HCT116 (cell line): ENCODE measurements around the gene SECISBP2L. TPM values are rescaled to one million over a fixed set of nuclear protein-coding genes. Genes with fewer than 3 reads are reported as not detected.

Experiments used
- ATAC-seq: fragments of 200-7000 bp; cut with Tn5 transposase; 2 replicates; pipeline ENCODE4 v1.9.1; 2020; ENCODE audit warnings: mild to moderate bottlenecking, moderate library complexity
- BruUV-seq: library from RNA; stranded (reverse); fragments of 400-500 nt; replicated peaks from 2 replicates; lab custom pipeline; 2021; lab: Mats Ljungman, UMichigan
- CTCF ChIA-PET: fragments of 300-600 bp; sonication (Branson Sonifier 250); formaldehyde crosslinking; loops from one replicate; lab custom pipeline; 2021; ENCODE audit warnings: antibody characterized with exemption; lab: Charles Lee
- POLR2A ChIA-PET: fragments of 300-600, 350-600 bp; sonication (Branson Sonifier 250); formaldehyde crosslinking; loops from one replicate; lab custom pipeline; 2021; ENCODE audit warnings: antibody characterized with exemption; lab: Charles Lee
- RAD21 ChIA-PET, 2 experiments: fragments of 300-600 bp; sonication (Branson Sonifier 250); formaldehyde crosslinking; loops; one replicate each; lab custom pipeline; 2023; ENCODE audit warnings: low total read pairs in 2 of 2; ENCODE audit not compliant: uncharacterized antibody in 2 of 2, unreplicated experiment in 2 of 2, low non-redundant PET in 1 of 2; lab: Charles Lee
- DNase-seq: peaks from one replicate; pipeline ENCODE4 v3.0.0-alpha.2; 2010; ENCODE audit warnings: low read depth, low spot score
- H2AFZ ChIP-seq: fragments of 200-600 bp; shearing (Covaris generic), sonication (generic); 2 replicates; pipeline ENCODE4 v1.6.1; 2017; ENCODE audit warnings: low read depth, mixed run types, mixed read lengths, antibody characterized with exemption, low read length; ENCODE audit not compliant: poor library complexity, severe bottlenecking
- H3K27ac ChIP-seq: 2 replicates; pipeline ENCODE4 v1.5.1; 2012; ENCODE audit warnings: low read depth, low read length
- H3K27me3 ChIP-seq: fragments of 200-600 bp; sonication (generic); 2 replicates; pipeline ENCODE4 v1.6.1; 2016; ENCODE audit warnings: mixed run types, low read length, mixed read lengths; ENCODE audit not compliant: insufficient read depth
- H3K36me3 ChIP-seq, 2 experiments: fragments of 200-500 bp in 1 of 2; fragments of 200-600 bp in 1 of 2; sonication (Bioruptor generic) in 1 of 2; sonication (generic) in 1 of 2; 2 replicates each; pipeline versions ENCODE4 v1.5.1 to v1.6.1; 2014 to 2016; ENCODE audit warnings: low read length in 2 of 2, inconsistent platforms in 1 of 2, mixed read lengths in 1 of 2, mixed run types in 1 of 2; ENCODE audit not compliant: insufficient read depth in 2 of 2, control insufficient read depth in 1 of 2
- H3K4me1 ChIP-seq, 2 experiments: fragments of 200-600 bp in 1 of 2; sonication (generic) in 1 of 2; 2 replicates each; pipeline versions ENCODE4 v1.5.1 to v1.6.1; 2012 to 2017; ENCODE audit warnings: low read length in 2 of 2, inconsistent platforms in 1 of 2, mild to moderate bottlenecking in 1 of 2, mixed read lengths in 1 of 2, mixed run types in 1 of 2, moderate library complexity in 1 of 2; ENCODE audit not compliant: insufficient read depth in 2 of 2, control insufficient read depth in 1 of 2
- H3K4me2 ChIP-seq: fragments of 200-600 bp; sonication (generic); 2 replicates; pipeline ENCODE4 v1.6.1; 2017; ENCODE audit warnings: mixed run types, low read length, mixed read lengths
- H3K4me3 ChIP-seq, 2 experiments: fragments of 200-600 bp in 1 of 2; sonication (generic) in 1 of 2; replicated peaks in 1 of 2; 2 replicates each; pipeline ENCODE4 v1.5.1; 2011 to 2016; ENCODE audit warnings: low read length in 2 of 2, control low read depth in 1 of 2, low read depth in 1 of 2, mild to moderate bottlenecking in 1 of 2, mixed read lengths in 1 of 2, mixed run types in 1 of 2
- H3K79me2 ChIP-seq: fragments of 200-600 bp; sonication (generic); 2 replicates; pipeline ENCODE4 v1.6.1; 2017; ENCODE audit warnings: mild to moderate bottlenecking, mixed run types, low read length, moderate library complexity, mixed read lengths; ENCODE audit not compliant: insufficient read depth
- H3K9ac ChIP-seq: fragments of 200-600 bp; sonication (generic); 2 replicates; pipeline ENCODE4 v1.6.1; 2016; ENCODE audit warnings: low read length, mixed read lengths
- H3K9me2 ChIP-seq: fragments of 200-600 bp; sonication (generic), shearing (Covaris generic); 2 replicates; pipeline ENCODE4 v1.6.1; 2017; ENCODE audit warnings: mixed run types, mild to moderate bottlenecking, moderate library complexity; ENCODE audit not compliant: insufficient read depth
- H3K9me3 ChIP-seq, 2 experiments: fragments of 200-500 bp in 1 of 2; fragments of 200-600 bp in 1 of 2; sonication (Bioruptor generic) in 1 of 2; sonication (generic) in 1 of 2; 2 replicates each; pipeline ENCODE4 v1.6.1; 2014 to 2017; ENCODE audit warnings: low read length in 2 of 2, mixed read lengths in 2 of 2, inconsistent platforms in 1 of 2, low read depth in 1 of 2, mild to moderate bottlenecking in 1 of 2, mixed run types in 1 of 2, moderate library complexity in 1 of 2; ENCODE audit not compliant: control insufficient read depth in 1 of 2, insufficient read depth in 1 of 2
- H4K20me1 ChIP-seq: fragments of 200-600 bp; sonication (generic), shearing (Covaris generic); 2 replicates; pipeline ENCODE4 v1.6.1; 2017; ENCODE audit warnings: mixed run types, mild to moderate bottlenecking, moderate library complexity; ENCODE audit not compliant: insufficient read depth
- CBX3 ChIP-seq: IDR thresholded peaks from 2 replicates; pipeline ENCODE4 v1.6.1; 2012; ENCODE audit warnings: low read depth
- CEBPB ChIP-seq: IDR thresholded peaks from 2 replicates; pipeline ENCODE4 v1.6.1; 2012; ENCODE audit warnings: low read depth
- EGR1 ChIP-seq: IDR thresholded peaks from 2 replicates; pipeline ENCODE4 v1.6.1; 2012; ENCODE audit warnings: low read depth
- ELF1 ChIP-seq: IDR thresholded peaks from 2 replicates; pipeline ENCODE4 v1.6.1; 2012; ENCODE audit warnings: low read depth, borderline replicate concordance
- EZH2 ChIP-seq: fragments of 200-600 bp; sonication (generic); IDR thresholded peaks from 2 replicates; pipeline ENCODE4 v1.6.1; 2017; ENCODE audit warnings: antibody characterized with exemption, mixed run types
- EZH2phosphoT487 ChIP-seq: fragments of 200-600 bp; IDR thresholded peaks from 2 replicates; pipeline ENCODE4 v1.6.1; 2018; ENCODE audit warnings: antibody characterized with exemption, borderline replicate concordance
- FOSL1 ChIP-seq: IDR thresholded peaks from 2 replicates; pipeline ENCODE4 v1.6.1; 2012; ENCODE audit warnings: low read depth
- JUND ChIP-seq: IDR thresholded peaks from 2 replicates; pipeline ENCODE4 v1.6.1; 2012
- POLR2A ChIP-seq: IDR thresholded peaks from 2 replicates; pipeline ENCODE4 v1.7.0; 2011; ENCODE audit warnings: borderline replicate concordance; ENCODE audit not compliant: insufficient read depth, insufficient read length; ENCODE audit errors: extremely low read depth
- RAD21 ChIP-seq: IDR thresholded peaks from 2 replicates; pipeline ENCODE4 v1.6.1; 2012; ENCODE audit warnings: low read depth, mild to moderate bottlenecking
- SIN3A ChIP-seq: IDR thresholded peaks from 2 replicates; pipeline ENCODE4 v1.6.1; 2012; ENCODE audit warnings: low read depth
- SRF ChIP-seq: IDR thresholded peaks from 2 replicates; pipeline ENCODE4 v1.6.1; 2012; ENCODE audit warnings: low read depth
- YY1 ChIP-seq: IDR thresholded peaks from 2 replicates; pipeline ENCODE4 v1.6.1; 2011; ENCODE audit warnings: low read length, low read depth, moderate library complexity, mild to moderate bottlenecking; ENCODE audit not compliant: insufficient replicate concordance; ENCODE audit errors: extremely low read depth
- ZFX ChIP-seq: fragments of 450-650 bp; IDR thresholded peaks from 2 replicates; pipeline ENCODE4 v1.6.1; 2017
- ZNF274 ChIP-seq: fragments of 200-500 bp; sonication (Bioruptor generic); IDR thresholded peaks from 2 replicates; pipeline ENCODE4 v1.6.1; 2014; ENCODE audit warnings: mild to moderate bottlenecking, low read depth, low read length, inconsistent platforms
- intact Hi-C: fragments of 100-400 bp; cut with micrococcal nuclease; formaldehyde crosslinking; loops from 2 replicates; pipeline ENCODE4 v1.10.0; 2022
- total RNA-seq: library from RNA; stranded (reverse); gene quantifications from one replicate; pipeline ENCODE4 v1.2.1, GENCODE V29; 2021; ENCODE audit not compliant: unreplicated experiment
- TF ChIP-seq, protein P1 (sequence below): IDR thresholded peaks from 2 replicates; pipeline ENCODE4 v1.6.1; 2012; ENCODE audit warnings: low read depth
- TF ChIP-seq, protein P2 (sequence below): IDR thresholded peaks from 2 replicates; pipeline ENCODE4 v1.6.1; 2011; ENCODE audit warnings: mild to moderate bottlenecking, low read length, moderate library complexity; ENCODE audit not compliant: insufficient replicate concordance; ENCODE audit errors: extremely low read depth
- TF ChIP-seq, protein P3 (sequence below): IDR thresholded peaks from 2 replicates; pipeline ENCODE4 v1.6.1; 2012

SECISBP2L gene
- total RNA-seq, 1 experiment from 2014 or later = 22.9 TPM

DNA sequence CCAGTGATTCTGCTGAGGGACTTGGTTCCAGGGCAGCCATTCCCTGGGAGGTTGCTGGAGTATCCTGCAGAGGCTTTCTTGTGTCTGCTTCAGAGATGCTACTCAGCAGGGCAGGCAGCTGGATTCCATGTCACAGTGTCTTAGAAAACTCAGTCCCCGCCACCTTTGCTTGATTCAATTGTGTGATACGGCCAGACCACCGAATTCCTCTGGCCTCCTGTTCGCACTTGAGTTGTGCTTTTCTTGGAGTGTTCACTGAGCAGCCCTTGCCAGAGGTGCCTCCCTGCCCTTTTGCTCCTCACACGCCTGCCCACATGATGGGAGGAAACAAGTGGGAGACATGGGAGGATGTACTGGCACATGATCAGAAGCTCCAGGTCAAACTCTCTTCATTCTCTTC is 62.9 kb downstream of the SECISBP2L start:
- TF ChIP-seq, protein P1, sequence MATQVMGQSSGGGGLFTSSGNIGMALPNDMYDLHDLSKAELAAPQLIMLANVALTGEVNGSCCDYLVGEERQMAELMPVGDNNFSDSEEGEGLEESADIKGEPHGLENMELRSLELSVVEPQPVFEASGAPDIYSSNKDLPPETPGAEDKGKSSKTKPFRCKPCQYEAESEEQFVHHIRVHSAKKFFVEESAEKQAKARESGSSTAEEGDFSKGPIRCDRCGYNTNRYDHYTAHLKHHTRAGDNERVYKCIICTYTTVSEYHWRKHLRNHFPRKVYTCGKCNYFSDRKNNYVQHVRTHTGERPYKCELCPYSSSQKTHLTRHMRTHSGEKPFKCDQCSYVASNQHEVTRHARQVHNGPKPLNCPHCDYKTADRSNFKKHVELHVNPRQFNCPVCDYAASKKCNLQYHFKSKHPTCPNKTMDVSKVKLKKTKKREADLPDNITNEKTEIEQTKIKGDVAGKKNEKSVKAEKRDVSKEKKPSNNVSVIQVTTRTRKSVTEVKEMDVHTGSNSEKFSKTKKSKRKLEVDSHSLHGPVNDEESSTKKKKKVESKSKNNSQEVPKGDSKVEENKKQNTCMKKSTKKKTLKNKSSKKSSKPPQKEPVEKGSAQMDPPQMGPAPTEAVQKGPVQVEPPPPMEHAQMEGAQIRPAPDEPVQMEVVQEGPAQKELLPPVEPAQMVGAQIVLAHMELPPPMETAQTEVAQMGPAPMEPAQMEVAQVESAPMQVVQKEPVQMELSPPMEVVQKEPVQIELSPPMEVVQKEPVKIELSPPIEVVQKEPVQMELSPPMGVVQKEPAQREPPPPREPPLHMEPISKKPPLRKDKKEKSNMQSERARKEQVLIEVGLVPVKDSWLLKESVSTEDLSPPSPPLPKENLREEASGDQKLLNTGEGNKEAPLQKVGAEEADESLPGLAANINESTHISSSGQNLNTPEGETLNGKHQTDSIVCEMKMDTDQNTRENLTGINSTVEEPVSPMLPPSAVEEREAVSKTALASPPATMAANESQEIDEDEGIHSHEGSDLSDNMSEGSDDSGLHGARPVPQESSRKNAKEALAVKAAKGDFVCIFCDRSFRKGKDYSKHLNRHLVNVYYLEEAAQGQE = no peak
- TF ChIP-seq, all 23 proteins: peak for 0
- CTCF ChIA-PET = no interaction called here
- ATAC-seq = no peak

DNA sequence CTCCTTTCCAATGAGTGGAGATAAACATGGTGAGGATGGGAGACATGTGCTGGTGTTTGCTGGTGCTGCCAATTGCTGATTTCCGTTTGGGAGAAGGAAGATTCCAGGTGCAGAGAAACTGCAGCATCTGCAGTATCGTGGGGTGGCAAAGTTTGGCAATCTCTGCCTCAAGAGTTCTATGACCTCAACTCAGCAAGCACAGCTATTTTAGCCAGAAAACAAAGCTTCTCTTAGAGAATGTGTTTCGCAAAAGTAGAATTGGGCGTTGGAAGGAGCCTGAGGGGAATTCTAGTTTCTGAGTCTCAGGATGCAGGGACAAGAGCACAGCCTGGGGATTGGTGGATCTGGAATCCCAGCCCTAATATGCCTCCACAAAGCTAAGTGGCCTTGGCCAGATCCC is 64.3 kb downstream of the SECISBP2L start:
- POLR2A ChIA-PET = no interaction called here
- no peak overlapping the region for H2AFZ ChIP-seq
- no peak overlapping the region for H3K4me2 ChIP-seq
- no peak for ATAC-seq
- CTCF ChIA-PET = no interaction called here
- intact Hi-C loops = no loop called here
- no peak for DNase-seq
- H3K9me2 ChIP-seq = no peaks in the 10 kb centered on the region
- H3K4me1 ChIP-seq = no peaks in the 10 kb centered on the region
- no peaks in the 10 kb centered on the region for H4K20me1 ChIP-seq
- H3K27me3 ChIP-seq = no peaks in the 10 kb centered on the region
- no peak overlapping the region for H3K9ac ChIP-seq
- H3K36me3 ChIP-seq = no peaks in the 10 kb centered on the region
- no peak overlapping the region for H3K27ac ChIP-seq
- BruUV-seq = no TSS peak
- H3K4me3 ChIP-seq = no peak overlapping the region
- no peaks in the 10 kb centered on the region for H3K79me2 ChIP-seq
- no peaks in the 10 kb centered on the region for H3K9me3 ChIP-seq
- RAD21 ChIA-PET = no interaction called here
- no peak for TF ChIP-seq ELF1
- TF ChIP-seq ZNF274 = no peak
- TF ChIP-seq JUND = no peak
- TF ChIP-seq RAD21 = no peak
- TF ChIP-seq CBX3 = no peak
- no peak for TF ChIP-seq CEBPB
- no peak for TF ChIP-seq ZFX
- no peak for TF ChIP-seq EGR1
- no peak for TF ChIP-seq FOSL1
- TF ChIP-seq EZH2 = no peak
- TF ChIP-seq YY1 = no peak
- TF ChIP-seq SIN3A = no peak
- TF ChIP-seq, protein P2, sequence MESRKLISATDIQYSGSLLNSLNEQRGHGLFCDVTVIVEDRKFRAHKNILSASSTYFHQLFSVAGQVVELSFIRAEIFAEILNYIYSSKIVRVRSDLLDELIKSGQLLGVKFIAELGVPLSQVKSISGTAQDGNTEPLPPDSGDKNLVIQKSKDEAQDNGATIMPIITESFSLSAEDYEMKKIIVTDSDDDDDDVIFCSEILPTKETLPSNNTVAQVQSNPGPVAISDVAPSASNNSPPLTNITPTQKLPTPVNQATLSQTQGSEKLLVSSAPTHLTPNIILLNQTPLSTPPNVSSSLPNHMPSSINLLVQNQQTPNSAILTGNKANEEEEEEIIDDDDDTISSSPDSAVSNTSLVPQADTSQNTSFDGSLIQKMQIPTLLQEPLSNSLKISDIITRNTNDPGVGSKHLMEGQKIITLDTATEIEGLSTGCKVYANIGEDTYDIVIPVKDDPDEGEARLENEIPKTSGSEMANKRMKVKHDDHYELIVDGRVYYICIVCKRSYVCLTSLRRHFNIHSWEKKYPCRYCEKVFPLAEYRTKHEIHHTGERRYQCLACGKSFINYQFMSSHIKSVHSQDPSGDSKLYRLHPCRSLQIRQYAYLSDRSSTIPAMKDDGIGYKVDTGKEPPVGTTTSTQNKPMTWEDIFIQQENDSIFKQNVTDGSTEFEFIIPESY = no peak
- no peak for TF ChIP-seq POLR2A
- TF ChIP-seq EZH2phosphoT487 = no peak
- TF ChIP-seq, protein P3, sequence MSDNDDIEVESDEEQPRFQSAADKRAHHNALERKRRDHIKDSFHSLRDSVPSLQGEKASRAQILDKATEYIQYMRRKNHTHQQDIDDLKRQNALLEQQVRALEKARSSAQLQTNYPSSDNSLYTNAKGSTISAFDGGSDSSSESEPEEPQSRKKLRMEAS = no peak
- no peak for TF ChIP-seq SRF

More for the DNA sequence above, 62.9 kb downstream of the SECISBP2L start:
- Histone ChIP-seq H3K27me3 (no peaks in the 10 kb centered on the region), H3K9me2 (no peaks in the 10 kb centered on the region), H3K4me3 (no peak overlapping the region), H3K79me2 (no peaks in the 10 kb centered on the region), H3K9ac (no peak overlapping the region), H3K9me3 (no peaks in the 10 kb centered on the region), H2AFZ (no peak overlapping the region), H3K27ac (no peak overlapping the region), H3K4me1 (no peaks in the 10 kb centered on the region), H3K36me3 (no peaks in the 10 kb centered on the region), H3K4me2 (no peak overlapping the region), H4K20me1 (no peaks in the 10 kb centered on the region)
- BruUV-seq = no TSS peak
- ChIA-PET RAD21 (no interaction called here), POLR2A (no interaction called here)
- no peak for DNase-seq
- intact Hi-C loops = no loop called here
